HEK293 (cell line): ENCODE measurements around the gene VPS13C.

Experiments
- CTCF ChIA-PET: fragments of 350-600 bp; formaldehyde crosslinking; extraction: SDS; loops from one replicate; lab custom pipeline; 2021; ENCODE audit warnings: antibody characterized with exemption; lab: Yijun Ruan, JAX
- POLR2A ChIA-PET: fragments of 300-600 bp; formaldehyde crosslinking; extraction: SDS; loops from one replicate; lab custom pipeline; 2020; ENCODE audit warnings: antibody characterized with exemption, inconsistent platforms; lab: Yijun Ruan, JAX
- H3K27ac ChIP-seq: fragments of 200-500 bp; sonication (Bioruptor generic); 2 replicates; pipeline ENCODE4 v1.5.1; 2014; ENCODE audit warnings: low read depth, low read length, control low read depth, inconsistent platforms; ENCODE audit errors: extremely low read depth
- H3K36me3 ChIP-seq, 2 experiments: fragments of 200-500 bp in 1 of 2; sonication (Bioruptor generic) in 1 of 2; 1 replicate in 1 of 2; 2 replicates in 1 of 2; pipeline ENCODE4 v1.5.1; 2014 to 2017; ENCODE audit warnings: inconsistent platforms in 2 of 2, low read length in 2 of 2; ENCODE audit not compliant: control insufficient read depth in 2 of 2, insufficient read depth in 1 of 2
- H3K4me1 ChIP-seq: fragments of 200-500 bp; sonication (Bioruptor generic); 2 replicates; pipeline ENCODE4 v1.5.1; 2014; ENCODE audit warnings: mild to moderate bottlenecking, low read length, inconsistent platforms; ENCODE audit not compliant: control insufficient read depth, insufficient read depth
- H3K4me3 ChIP-seq: 2 replicates; pipeline ENCODE4 v1.5.1; 2011; ENCODE audit warnings: low read depth, mild to moderate bottlenecking, control low read depth, low read length, moderate library complexity
- H3K9me3 ChIP-seq: fragments of 200-500 bp; sonication (Bioruptor generic); 2 replicates; pipeline ENCODE4 v1.5.1; 2014; ENCODE audit warnings: low read depth, low read length, inconsistent platforms; ENCODE audit not compliant: control insufficient read depth, insufficient read depth
- GFI1B ChIP-seq: fragments of 450-650 bp; formaldehyde crosslinking; IDR thresholded peaks from 2 replicates; pipeline ENCODE4 v1.5.1; 2016; ENCODE audit warnings: missing biosample characterization, missing genetic modification characterization
- PRDM1 ChIP-seq: fragments of 450-650 bp; formaldehyde crosslinking; IDR thresholded peaks from 2 replicates; pipeline ENCODE4; 2016; ENCODE audit warnings: missing biosample characterization, missing genetic modification characterization
- SCRT1 ChIP-seq: fragments of 450-650 bp; formaldehyde crosslinking; IDR thresholded peaks from 2 replicates; pipeline ENCODE4 v1.5.1; 2016; ENCODE audit warnings: missing biosample characterization, missing genetic modification characterization, borderline replicate concordance
- SP2 ChIP-seq: fragments of 450-650 bp; formaldehyde crosslinking; IDR thresholded peaks from 2 replicates; pipeline ENCODE4 v1.5.1; 2016; ENCODE audit warnings: missing biosample characterization, missing genetic modification characterization
- SP7 ChIP-seq: fragments of 450-650 bp; formaldehyde crosslinking; IDR thresholded peaks from 2 replicates; pipeline ENCODE4 v1.5.1; 2016; ENCODE audit warnings: missing biosample characterization, missing genetic modification characterization
- ZNF112 ChIP-seq: fragments of 450-650 bp; formaldehyde crosslinking; IDR thresholded peaks from 2 replicates; pipeline ENCODE4 v1.5.0; 2017; ENCODE audit warnings: missing biosample characterization, missing genetic modification characterization
- ZNF132 ChIP-seq: fragments of 450-650 bp; formaldehyde crosslinking; IDR thresholded peaks from 2 replicates; pipeline ENCODE4 v1.5.1; 2017; ENCODE audit warnings: missing biosample characterization, missing genetic modification characterization, borderline replicate concordance
- ZNF292 ChIP-seq: fragments of 450-650 bp; formaldehyde crosslinking; IDR thresholded peaks from 2 replicates; pipeline ENCODE4 v1.5.1; 2016; ENCODE audit warnings: low read depth, missing biosample characterization, missing genetic modification characterization, borderline replicate concordance
- ZNF341 ChIP-seq: fragments of 450-650 bp; formaldehyde crosslinking; IDR thresholded peaks from 2 replicates; pipeline ENCODE4; 2016; ENCODE audit warnings: low read depth, missing biosample characterization, missing genetic modification characterization
- ZNF391 ChIP-seq: fragments of 450-650 bp; formaldehyde crosslinking; IDR thresholded peaks from 2 replicates; pipeline ENCODE4 v1.5.1; 2016; ENCODE audit warnings: low read depth, missing biosample characterization, missing genetic modification characterization, borderline replicate concordance
- ZNF404 ChIP-seq: fragments of 450-650 bp; formaldehyde crosslinking; IDR thresholded peaks from 2 replicates; pipeline ENCODE4 v1.5.1; 2017; ENCODE audit warnings: missing biosample characterization, missing genetic modification characterization
- ZNF621 ChIP-seq: fragments of 450-650 bp; formaldehyde crosslinking; IDR thresholded peaks from 2 replicates; pipeline ENCODE4 v1.5.1; 2017; ENCODE audit warnings: missing biosample characterization, missing genetic modification characterization
- ZNF654 ChIP-seq: fragments of 450-650 bp; formaldehyde crosslinking; IDR thresholded peaks from 2 replicates; pipeline ENCODE4 v1.5.1; 2016; ENCODE audit warnings: low read depth, missing biosample characterization, missing genetic modification characterization
- TF ChIP-seq, protein P1 (sequence below): fragments of 450-650 bp; formaldehyde crosslinking; IDR thresholded peaks from 2 replicates; pipeline ENCODE4 v1.5.1; 2016; ENCODE audit warnings: missing biosample characterization, missing genetic modification characterization
- TF ChIP-seq, protein P2 (sequence below): fragments of 450-650 bp; formaldehyde crosslinking; IDR thresholded peaks from 2 replicates; pipeline ENCODE4 v1.5.1; 2017; ENCODE audit warnings: missing biosample characterization, missing genetic modification characterization
- TF ChIP-seq, protein P3 (sequence below): sonication (generic); formaldehyde crosslinking; IDR thresholded peaks from 2 replicates; pipeline ENCODE4 v1.8.1; 2022; ENCODE audit warnings: mild to moderate bottlenecking, moderate library complexity, missing genetic modification reagents
- TF ChIP-seq, protein P4 (sequence below): fragments of 450-650 bp; IDR thresholded peaks from 2 replicates; pipeline ENCODE4 v1.5.1; 2018; ENCODE audit warnings: missing biosample characterization, missing genetic modification characterization

Gene VPS13C

DNA sequence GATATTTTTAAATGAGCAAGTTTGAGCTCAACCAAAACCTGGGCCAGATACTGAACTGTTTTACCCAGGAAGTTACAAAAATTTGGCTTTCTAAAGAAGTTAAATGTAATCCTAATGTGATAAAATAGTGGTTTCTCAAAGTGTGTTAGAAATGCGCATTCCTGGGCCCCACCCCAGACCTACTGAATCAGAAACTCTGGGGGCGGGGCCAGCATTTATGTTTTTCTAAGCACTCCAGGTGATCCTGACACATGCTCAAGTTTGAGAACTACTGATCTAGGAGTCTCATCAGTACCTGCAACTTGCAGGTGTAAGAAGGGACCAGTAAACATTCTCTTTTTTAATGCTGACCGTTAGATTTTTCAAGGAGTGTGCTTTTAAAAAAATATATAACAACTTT lies 190.6 kb downstream of the VPS13C start:
- ChIA-PET POLR2A (no interaction called here), CTCF (interaction anchor here (1.9 kb wide), 1 partner anchor 16 kb away, joined by 3 read pairs; no protein-coding TSS in a partner anchor)
- TF ChIP-seq SP7 (tag by site-specific recombination) (no peak), SCRT1 (no peak), ZNF112 (tag by site-specific recombination) (no peak), GFI1B (tag by site-specific recombination) (no peak), SP2 (tag by site-specific recombination) (no peak), ZNF341 (tag by site-specific recombination) (no peak), ZNF132 (tag by site-specific recombination) (no peak), ZNF391 (no peak), ZNF654 (tag by site-specific recombination) (no peak), ZNF621 (tag by site-specific recombination) (no peak), ZNF404 (no peak)
- TF ChIP-seq, protein P1, sequence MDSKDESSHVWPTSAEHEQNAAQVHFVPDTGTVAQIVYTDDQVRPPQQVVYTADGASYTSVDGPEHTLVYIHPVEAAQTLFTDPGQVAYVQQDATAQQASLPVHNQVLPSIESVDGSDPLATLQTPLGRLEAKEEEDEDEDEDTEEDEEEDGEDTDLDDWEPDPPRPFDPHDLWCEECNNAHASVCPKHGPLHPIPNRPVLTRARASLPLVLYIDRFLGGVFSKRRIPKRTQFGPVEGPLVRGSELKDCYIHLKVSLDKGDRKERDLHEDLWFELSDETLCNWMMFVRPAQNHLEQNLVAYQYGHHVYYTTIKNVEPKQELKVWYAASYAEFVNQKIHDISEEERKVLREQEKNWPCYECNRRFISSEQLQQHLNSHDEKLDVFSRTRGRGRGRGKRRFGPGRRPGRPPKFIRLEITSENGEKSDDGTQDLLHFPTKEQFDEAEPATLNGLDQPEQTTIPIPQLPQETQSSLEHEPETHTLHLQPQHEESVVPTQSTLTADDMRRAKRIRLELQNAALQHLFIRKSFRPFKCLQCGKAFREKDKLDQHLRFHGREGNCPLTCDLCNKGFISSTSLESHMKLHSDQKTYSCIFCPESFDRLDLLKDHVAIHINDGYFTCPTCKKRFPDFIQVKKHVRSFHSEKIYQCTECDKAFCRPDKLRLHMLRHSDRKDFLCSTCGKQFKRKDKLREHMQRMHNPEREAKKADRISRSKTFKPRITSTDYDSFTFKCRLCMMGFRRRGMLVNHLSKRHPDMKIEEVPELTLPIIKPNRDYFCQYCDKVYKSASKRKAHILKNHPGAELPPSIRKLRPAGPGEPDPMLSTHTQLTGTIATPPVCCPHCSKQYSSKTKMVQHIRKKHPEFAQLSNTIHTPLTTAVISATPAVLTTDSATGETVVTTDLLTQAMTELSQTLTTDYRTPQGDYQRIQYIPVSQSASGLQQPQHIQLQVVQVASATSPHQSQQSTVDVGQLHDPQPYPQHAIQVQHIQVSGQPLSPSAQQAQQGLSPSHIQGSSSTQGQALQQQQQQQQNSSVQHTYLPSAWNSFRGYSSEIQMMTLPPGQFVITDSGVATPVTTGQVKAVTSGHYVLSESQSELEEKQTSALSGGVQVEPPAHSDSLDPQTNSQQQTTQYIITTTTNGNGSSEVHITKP (tag by site-specific recombination): no peak
- TF ChIP-seq, protein P2, sequence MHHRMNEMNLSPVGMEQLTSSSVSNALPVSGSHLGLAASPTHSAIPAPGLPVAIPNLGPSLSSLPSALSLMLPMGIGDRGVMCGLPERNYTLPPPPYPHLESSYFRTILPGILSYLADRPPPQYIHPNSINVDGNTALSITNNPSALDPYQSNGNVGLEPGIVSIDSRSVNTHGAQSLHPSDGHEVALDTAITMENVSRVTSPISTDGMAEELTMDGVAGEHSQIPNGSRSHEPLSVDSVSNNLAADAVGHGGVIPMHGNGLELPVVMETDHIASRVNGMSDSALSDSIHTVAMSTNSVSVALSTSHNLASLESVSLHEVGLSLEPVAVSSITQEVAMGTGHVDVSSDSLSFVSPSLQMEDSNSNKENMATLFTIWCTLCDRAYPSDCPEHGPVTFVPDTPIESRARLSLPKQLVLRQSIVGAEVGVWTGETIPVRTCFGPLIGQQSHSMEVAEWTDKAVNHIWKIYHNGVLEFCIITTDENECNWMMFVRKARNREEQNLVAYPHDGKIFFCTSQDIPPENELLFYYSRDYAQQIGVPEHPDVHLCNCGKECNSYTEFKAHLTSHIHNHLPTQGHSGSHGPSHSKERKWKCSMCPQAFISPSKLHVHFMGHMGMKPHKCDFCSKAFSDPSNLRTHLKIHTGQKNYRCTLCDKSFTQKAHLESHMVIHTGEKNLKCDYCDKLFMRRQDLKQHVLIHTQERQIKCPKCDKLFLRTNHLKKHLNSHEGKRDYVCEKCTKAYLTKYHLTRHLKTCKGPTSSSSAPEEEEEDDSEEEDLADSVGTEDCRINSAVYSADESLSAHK (tag by site-specific recombination): no peak
- TF ChIP-seq, protein P3, sequence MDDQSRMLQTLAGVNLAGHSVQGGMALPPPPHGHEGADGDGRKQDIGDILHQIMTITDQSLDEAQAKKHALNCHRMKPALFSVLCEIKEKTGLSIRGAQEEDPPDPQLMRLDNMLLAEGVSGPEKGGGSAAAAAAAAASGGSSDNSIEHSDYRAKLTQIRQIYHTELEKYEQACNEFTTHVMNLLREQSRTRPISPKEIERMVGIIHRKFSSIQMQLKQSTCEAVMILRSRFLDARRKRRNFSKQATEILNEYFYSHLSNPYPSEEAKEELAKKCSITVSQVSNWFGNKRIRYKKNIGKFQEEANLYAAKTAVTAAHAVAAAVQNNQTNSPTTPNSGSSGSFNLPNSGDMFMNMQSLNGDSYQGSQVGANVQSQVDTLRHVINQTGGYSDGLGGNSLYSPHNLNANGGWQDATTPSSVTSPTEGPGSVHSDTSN (CRISPR knock-in tag): no peak
- TF ChIP-seq, protein P4, sequence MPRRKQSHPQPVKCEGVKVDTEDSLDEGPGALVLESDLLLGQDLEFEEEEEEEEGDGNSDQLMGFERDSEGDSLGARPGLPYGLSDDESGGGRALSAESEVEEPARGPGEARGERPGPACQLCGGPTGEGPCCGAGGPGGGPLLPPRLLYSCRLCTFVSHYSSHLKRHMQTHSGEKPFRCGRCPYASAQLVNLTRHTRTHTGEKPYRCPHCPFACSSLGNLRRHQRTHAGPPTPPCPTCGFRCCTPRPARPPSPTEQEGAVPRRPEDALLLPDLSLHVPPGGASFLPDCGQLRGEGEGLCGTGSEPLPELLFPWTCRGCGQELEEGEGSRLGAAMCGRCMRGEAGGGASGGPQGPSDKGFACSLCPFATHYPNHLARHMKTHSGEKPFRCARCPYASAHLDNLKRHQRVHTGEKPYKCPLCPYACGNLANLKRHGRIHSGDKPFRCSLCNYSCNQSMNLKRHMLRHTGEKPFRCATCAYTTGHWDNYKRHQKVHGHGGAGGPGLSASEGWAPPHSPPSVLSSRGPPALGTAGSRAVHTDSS (tag by site-specific recombination): no peak
- Histone ChIP-seq H3K4me1 (no peaks in the 10 kb centered on the region), H3K27ac (no peak overlapping the region), H3K9me3 (no peaks in the 10 kb centered on the region), H3K36me3 (peaks cover 0 to 24% of the 10 kb centered on the region in 2 experiments; a peak in 1 of 3 replicates), H3K4me3 (no peak overlapping the region)

DNA sequence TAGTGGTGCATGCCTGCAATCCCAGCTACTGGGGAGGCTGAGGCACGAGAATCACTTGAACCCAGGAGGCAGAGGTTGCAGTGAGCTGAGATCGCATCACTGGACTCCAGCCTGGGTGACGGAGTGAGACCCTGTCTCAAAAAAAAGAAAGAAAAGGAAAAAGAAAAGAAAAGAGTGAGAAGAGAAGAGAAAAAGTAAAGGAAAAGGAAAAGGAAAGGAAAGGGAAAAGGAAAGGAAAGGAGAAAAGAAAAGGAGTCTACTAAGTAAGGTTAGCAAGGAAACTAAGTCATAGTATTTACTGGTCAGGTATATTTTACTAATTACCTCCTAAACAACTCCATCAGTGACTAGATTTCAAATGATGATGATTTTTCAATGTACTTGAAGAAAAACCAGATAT lies 198.3 kb downstream of the VPS13C start:
- POLR2A ChIA-PET: no interaction called here
- peak; percentile 95 for TF ChIP-seq PRDM1 (tag by site-specific recombination)
- no peak for TF ChIP-seq ZNF292 (tag by site-specific recombination)
- TF ChIP-seq, all 188 proteins: peak for 1
- CTCF ChIA-PET: interaction anchor here (0.6 kb wide), 1 partner anchor 9 kb away, joined by 3 read pairs; no protein-coding TSS in a partner anchor
- Histone ChIP-seq H3K36me3 (peaks cover 0 to 5% of the 10 kb centered on the region in 2 experiments; a peak in 1 of 3 replicates), H3K9me3 (no peaks in the 10 kb centered on the region), H3K4me1 (no peaks in the 10 kb centered on the region), H3K27ac (no peak overlapping the region), H3K4me3 (no peak overlapping the region)
